GM23338 (cell line): ENCODE results near the gene ABHD12. TPM values are rescaled to one million over a fixed set of nuclear protein-coding genes. Genes with fewer than 3 reads are reported as not detected.

Experiments
- ATAC-seq: fragments of 200-7000 bp; cut with Tn5 transposase; 3 replicates; pipeline ENCODE4 v1.9.1; 2020
- DNase-seq: peaks from one replicate; pipeline ENCODE4 v3.0.0-alpha.2; 2015; ENCODE audit warnings: low spot score
- H2AFZ ChIP-seq: fragments of 200-600 bp; sonication (generic); 2 replicates; pipeline ENCODE4 v1.8.0; 2016; ENCODE audit warnings: antibody characterized with exemption, mild to moderate bottlenecking, moderate library complexity
- H3F3A ChIP-seq: fragments of 200-600 bp; sonication (generic); replicated peaks from 2 replicates; pipeline ENCODE4 v1.8.0; 2017; ENCODE audit warnings: antibody characterized with exemption, mixed run types, low read depth
- H3K27ac ChIP-seq: fragments of 200-600 bp; sonication (generic); 2 replicates; pipeline ENCODE4 v1.6.1; 2016; ENCODE audit warnings: low read depth
- H3K27me3 ChIP-seq: fragments of 200-600 bp; sonication (generic); 2 replicates; pipeline ENCODE4 v1.8.0; 2016; ENCODE audit warnings: mild to moderate bottlenecking, mixed run types, moderate library complexity; ENCODE audit not compliant: insufficient read depth
- H3K36me3 ChIP-seq: fragments of 200-600 bp; sonication (generic); 2 replicates; pipeline ENCODE4 v1.8.0; 2016; ENCODE audit warnings: mild to moderate bottlenecking; ENCODE audit not compliant: insufficient read depth
- H3K4me1 ChIP-seq: fragments of 200-600 bp; sonication (generic); 2 replicates; pipeline ENCODE4 v1.8.0; 2016; ENCODE audit warnings: mild to moderate bottlenecking, moderate library complexity; ENCODE audit not compliant: insufficient read depth
- H3K4me2 ChIP-seq: fragments of 200-600 bp; sonication (generic); 2 replicates; pipeline ENCODE4 v1.7.1; 2017; ENCODE audit warnings: mixed run types
- H3K4me3 ChIP-seq: fragments of 200-600 bp; sonication (generic); 2 replicates; pipeline ENCODE4 v1.6.1; 2016; ENCODE audit warnings: mixed run types
- H3K79me2 ChIP-seq: fragments of 200-600 bp; sonication (generic); replicated peaks from 2 replicates; pipeline ENCODE4 v1.8.0; 2017; ENCODE audit warnings: mild to moderate bottlenecking; ENCODE audit not compliant: insufficient read depth
- H3K9me2 ChIP-seq: fragments of 200-600 bp; sonication (generic); 2 replicates; pipeline ENCODE4 v1.8.0; 2017; ENCODE audit not compliant: insufficient read depth
- H4K20me1 ChIP-seq: fragments of 200-600 bp; sonication (generic); replicated peaks from 2 replicates; pipeline ENCODE4 v1.8.0; 2017; ENCODE audit warnings: mild to moderate bottlenecking; ENCODE audit not compliant: insufficient read depth
- H3K27ac Mint-ChIP-seq: 2 replicates; pipeline ENCODE4 v1.8.0; 2020; ENCODE audit warnings: inconsistent platforms, mild to moderate bottlenecking, moderate library complexity, mixed read lengths
- H3K27me3 Mint-ChIP-seq: 3 replicates; pipeline ENCODE4 v1.8.0; 2022; ENCODE audit warnings: low read depth, mild to moderate bottlenecking, moderate library complexity, mixed read lengths, inconsistent platforms; ENCODE audit not compliant: insufficient read depth, poor library complexity
- H3K36me3 Mint-ChIP-seq: 3 replicates; pipeline ENCODE4 v1.8.0; 2021; ENCODE audit warnings: low read depth, mild to moderate bottlenecking, inconsistent platforms, moderate library complexity, mixed read lengths
- H3K4me1 Mint-ChIP-seq: 3 replicates; pipeline ENCODE4 v1.8.0; 2020; ENCODE audit warnings: mild to moderate bottlenecking, inconsistent platforms, mixed read lengths
- H3K4me3 Mint-ChIP-seq: 3 replicates; pipeline ENCODE4 v1.8.0; 2021; ENCODE audit warnings: moderate library complexity, mild to moderate bottlenecking, inconsistent platforms, mixed read lengths
- H3K9me3 Mint-ChIP-seq: 3 replicates; pipeline ENCODE4 v1.8.0; 2020; ENCODE audit warnings: moderate library complexity, mild to moderate bottlenecking, inconsistent platforms, mixed read lengths
- CREB1 ChIP-seq: fragments of 250-450 bp; sonication (Bioruptor Pico); IDR thresholded peaks from 2 replicates; pipeline ENCODE4 v1.5.0; 2020; ENCODE audit warnings: low read depth, mild to moderate bottlenecking, moderate library complexity
- EZH2 ChIP-seq: fragments of 200-600 bp; sonication (generic); IDR thresholded peaks from one replicate; pipeline ENCODE4 v1.8.0; 2017; ENCODE audit warnings: antibody characterized with exemption, mild to moderate bottlenecking, low read depth; ENCODE audit not compliant: unreplicated experiment
- EZH2phosphoT487 ChIP-seq: fragments of 200-600 bp; sonication (generic); IDR thresholded peaks from one replicate; pipeline ENCODE4 v1.8.1; 2018; ENCODE audit warnings: antibody characterized with exemption; ENCODE audit not compliant: unreplicated experiment
- JUNB ChIP-seq: IDR thresholded peaks from one replicate; pipeline ENCODE4 v1.6.1; 2016; ENCODE audit warnings: antibody characterized with exemption; ENCODE audit not compliant: unreplicated experiment
- NANOG ChIP-seq: IDR thresholded peaks from 2 replicates; pipeline ENCODE4 v1.6.1; 2016; ENCODE audit warnings: antibody characterized with exemption, borderline replicate concordance
- POLR2AphosphoS5 ChIP-seq: IDR thresholded peaks from 2 replicates; pipeline ENCODE4 v1.6.1; 2016; ENCODE audit warnings: antibody characterized with exemption, low read depth
- STAT1 ChIP-seq: IDR thresholded peaks from one replicate; pipeline ENCODE4 v1.6.1; 2016; ENCODE audit warnings: antibody characterized with exemption; ENCODE audit not compliant: unreplicated experiment
- ZNF114 ChIP-seq: fragments of 250-450 bp; sonication (Bioruptor Pico); IDR thresholded peaks from 2 replicates; pipeline ENCODE4 v1.5.0; 2020; ENCODE audit warnings: mild to moderate bottlenecking, moderate library complexity
- ZNF331 ChIP-seq: fragments of 250-450 bp; sonication (Bioruptor Pico); IDR thresholded peaks from 2 replicates; pipeline ENCODE4 v1.5.0; 2020; ENCODE audit warnings: low read depth, mild to moderate bottlenecking, moderate library complexity
- ZNF462 ChIP-seq: fragments of 250-450 bp; sonication (Bioruptor Pico); IDR thresholded peaks from 2 replicates; pipeline ENCODE4 v1.5.0; 2020; ENCODE audit warnings: mild to moderate bottlenecking, moderate library complexity
- polyA plus RNA-seq: library from polyadenylated mRNA; unstranded; fragments of >200 nt; fragmentation: Nextera tagmentation; extraction: Ambion mirVana; gene quantifications from 2 replicates; pipeline ENCODE4 v1.2.1, GENCODE V29; 2016
- total RNA-seq: library from RNA; depleted of rRNA; stranded (reverse); fragments of >200 nt; shearing (Covaris generic); gene quantifications from 2 replicates; pipeline ENCODE4 v1.2.3, GENCODE V29; 2014
- TF ChIP-seq, protein P1 (sequence below): IDR thresholded peaks from one replicate; pipeline ENCODE4 v1.6.1; 2018; ENCODE audit warnings: antibody characterized with exemption; ENCODE audit not compliant: unreplicated experiment
- TF ChIP-seq, protein P2 (sequence below): IDR thresholded peaks from 2 replicates; pipeline ENCODE4 v1.6.1; 2016; ENCODE audit warnings: antibody characterized with exemption
- TF ChIP-seq, protein P3 (sequence below), 2 experiments: fragments of 200-600 bp in 1 of 2; sonication (generic) in 1 of 2; conservative IDR thresholded peaks; 2 replicates each; pipeline versions ENCODE4 v1.5.1 to v1.6.1; 2016 to 2017; ENCODE audit warnings: antibody characterized with exemption in 2 of 2, low read depth in 2 of 2, mild to moderate bottlenecking in 2 of 2, moderate library complexity in 1 of 2

ABHD12 gene
- total and polyA plus RNA-seq, 2 experiments from 2014 or later = 40.2 to 57.8 TPM

DNA sequence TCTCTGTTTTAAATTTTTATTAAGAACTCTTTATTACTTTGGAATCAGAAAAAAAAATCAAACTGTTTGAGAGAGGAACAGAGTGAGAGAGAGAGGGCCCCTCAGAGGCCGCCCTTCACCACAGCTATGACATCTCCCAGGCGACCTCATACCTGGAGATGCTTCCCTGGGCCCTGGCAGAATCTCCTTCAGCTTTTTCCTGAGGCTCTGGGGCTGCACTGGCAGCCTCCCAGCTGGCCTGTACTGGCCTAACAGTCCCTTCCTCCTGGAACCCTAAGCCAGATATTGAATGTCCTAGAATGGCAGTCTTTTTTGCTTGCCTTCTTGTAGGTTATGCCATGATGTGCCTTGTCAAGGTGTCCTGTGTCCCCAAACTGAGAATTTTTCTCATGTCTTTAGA is 13.7 kb downstream of the ABHD12 start:
- no peak overlapping the region for H3K27ac Mint-ChIP-seq
- H4K20me1 ChIP-seq = peaks cover 31% of the 10 kb centered on the region
- H3F3A ChIP-seq = 0 out of 2 replicates have a peak, but pooled peaks cover 3% of the 10 kb centered on the region
- H3K36me3 Mint-ChIP-seq = peaks cover 41% of the 10 kb centered on the region
- peaks cover 1% of the 10 kb centered on the region for H3K27me3 Mint-ChIP-seq
- H3K27ac ChIP-seq = no peak overlapping the region
- no peaks in the 10 kb centered on the region for H3K4me1 ChIP-seq
- no peak overlapping the region for H2AFZ ChIP-seq
- H3K9me2 ChIP-seq = peaks cover 4% of the 10 kb centered on the region; the same call in 1 of the 2 replicates
- no peak overlapping the region for H3K4me3 ChIP-seq
- no peaks in the 10 kb centered on the region for H3K27me3 ChIP-seq
- H3K4me3 Mint-ChIP-seq = no peak overlapping the region
- H3K36me3 ChIP-seq = no peaks in the 10 kb centered on the region
- H3K9me3 Mint-ChIP-seq = no peaks in the 10 kb centered on the region; the same call in 2 of the 3 replicates
- peaks cover 3% of the 10 kb centered on the region; the same call in 2 of the 3 replicates for H3K4me1 Mint-ChIP-seq
- peaks cover 99% of the 10 kb centered on the region for H3K79me2 ChIP-seq
- no peak for ATAC-seq
- TF ChIP-seq EZH2 (no peak), ZNF462 (CRISPR knock-in tag) (no peak), CREB1 (CRISPR knock-in tag) (no peak), JUNB (no peak), EZH2phosphoT487 (no peak), ZNF331 (CRISPR knock-in tag) (no peak), ZNF114 (no peak), STAT1 (no peak), NANOG (no peak), POLR2AphosphoS5 (no peak)
- TF ChIP-seq, protein P1, sequence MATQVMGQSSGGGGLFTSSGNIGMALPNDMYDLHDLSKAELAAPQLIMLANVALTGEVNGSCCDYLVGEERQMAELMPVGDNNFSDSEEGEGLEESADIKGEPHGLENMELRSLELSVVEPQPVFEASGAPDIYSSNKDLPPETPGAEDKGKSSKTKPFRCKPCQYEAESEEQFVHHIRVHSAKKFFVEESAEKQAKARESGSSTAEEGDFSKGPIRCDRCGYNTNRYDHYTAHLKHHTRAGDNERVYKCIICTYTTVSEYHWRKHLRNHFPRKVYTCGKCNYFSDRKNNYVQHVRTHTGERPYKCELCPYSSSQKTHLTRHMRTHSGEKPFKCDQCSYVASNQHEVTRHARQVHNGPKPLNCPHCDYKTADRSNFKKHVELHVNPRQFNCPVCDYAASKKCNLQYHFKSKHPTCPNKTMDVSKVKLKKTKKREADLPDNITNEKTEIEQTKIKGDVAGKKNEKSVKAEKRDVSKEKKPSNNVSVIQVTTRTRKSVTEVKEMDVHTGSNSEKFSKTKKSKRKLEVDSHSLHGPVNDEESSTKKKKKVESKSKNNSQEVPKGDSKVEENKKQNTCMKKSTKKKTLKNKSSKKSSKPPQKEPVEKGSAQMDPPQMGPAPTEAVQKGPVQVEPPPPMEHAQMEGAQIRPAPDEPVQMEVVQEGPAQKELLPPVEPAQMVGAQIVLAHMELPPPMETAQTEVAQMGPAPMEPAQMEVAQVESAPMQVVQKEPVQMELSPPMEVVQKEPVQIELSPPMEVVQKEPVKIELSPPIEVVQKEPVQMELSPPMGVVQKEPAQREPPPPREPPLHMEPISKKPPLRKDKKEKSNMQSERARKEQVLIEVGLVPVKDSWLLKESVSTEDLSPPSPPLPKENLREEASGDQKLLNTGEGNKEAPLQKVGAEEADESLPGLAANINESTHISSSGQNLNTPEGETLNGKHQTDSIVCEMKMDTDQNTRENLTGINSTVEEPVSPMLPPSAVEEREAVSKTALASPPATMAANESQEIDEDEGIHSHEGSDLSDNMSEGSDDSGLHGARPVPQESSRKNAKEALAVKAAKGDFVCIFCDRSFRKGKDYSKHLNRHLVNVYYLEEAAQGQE = no peak
- TF ChIP-seq, protein P2, sequence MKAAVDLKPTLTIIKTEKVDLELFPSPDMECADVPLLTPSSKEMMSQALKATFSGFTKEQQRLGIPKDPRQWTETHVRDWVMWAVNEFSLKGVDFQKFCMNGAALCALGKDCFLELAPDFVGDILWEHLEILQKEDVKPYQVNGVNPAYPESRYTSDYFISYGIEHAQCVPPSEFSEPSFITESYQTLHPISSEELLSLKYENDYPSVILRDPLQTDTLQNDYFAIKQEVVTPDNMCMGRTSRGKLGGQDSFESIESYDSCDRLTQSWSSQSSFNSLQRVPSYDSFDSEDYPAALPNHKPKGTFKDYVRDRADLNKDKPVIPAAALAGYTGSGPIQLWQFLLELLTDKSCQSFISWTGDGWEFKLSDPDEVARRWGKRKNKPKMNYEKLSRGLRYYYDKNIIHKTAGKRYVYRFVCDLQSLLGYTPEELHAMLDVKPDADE = no peak
- TF ChIP-seq, protein P3, sequence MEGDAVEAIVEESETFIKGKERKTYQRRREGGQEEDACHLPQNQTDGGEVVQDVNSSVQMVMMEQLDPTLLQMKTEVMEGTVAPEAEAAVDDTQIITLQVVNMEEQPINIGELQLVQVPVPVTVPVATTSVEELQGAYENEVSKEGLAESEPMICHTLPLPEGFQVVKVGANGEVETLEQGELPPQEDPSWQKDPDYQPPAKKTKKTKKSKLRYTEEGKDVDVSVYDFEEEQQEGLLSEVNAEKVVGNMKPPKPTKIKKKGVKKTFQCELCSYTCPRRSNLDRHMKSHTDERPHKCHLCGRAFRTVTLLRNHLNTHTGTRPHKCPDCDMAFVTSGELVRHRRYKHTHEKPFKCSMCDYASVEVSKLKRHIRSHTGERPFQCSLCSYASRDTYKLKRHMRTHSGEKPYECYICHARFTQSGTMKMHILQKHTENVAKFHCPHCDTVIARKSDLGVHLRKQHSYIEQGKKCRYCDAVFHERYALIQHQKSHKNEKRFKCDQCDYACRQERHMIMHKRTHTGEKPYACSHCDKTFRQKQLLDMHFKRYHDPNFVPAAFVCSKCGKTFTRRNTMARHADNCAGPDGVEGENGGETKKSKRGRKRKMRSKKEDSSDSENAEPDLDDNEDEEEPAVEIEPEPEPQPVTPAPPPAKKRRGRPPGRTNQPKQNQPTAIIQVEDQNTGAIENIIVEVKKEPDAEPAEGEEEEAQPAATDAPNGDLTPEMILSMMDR (conservative IDR thresholded peaks at IDR 0.05; ENCODE audit: low read depth in 2 of 2) = no peak
- no peak overlapping the region for H3K4me2 ChIP-seq
- DNase-seq = no peak
